MCF 10A (cell line): ENCODE measurements around the gene PAGE2B. TPM values are rescaled to one million over a fixed set of nuclear protein-coding genes. Genes with fewer than 3 reads are reported as not detected.

Experiments used
- BruUV-seq: library from RNA; stranded (reverse); fragments of 400-500 nt; replicated peaks from 2 replicates; lab custom pipeline; 2021; lab: Mats Ljungman, UMichigan
- CTCF ChIA-PET: fragments of 300-600 bp; sonication (Branson Sonifier 250); formaldehyde crosslinking; extraction: SDS; loops from one replicate; lab custom pipeline; 2021; ENCODE audit warnings: antibody characterized with exemption, inconsistent platforms; lab: Yijun Ruan, JAX
- POLR2A ChIA-PET: fragments of 300-600, 350-650 bp; sonication (Branson Sonifier 250); formaldehyde crosslinking; extraction: SDS; loops from one replicate; lab custom pipeline; 2020; ENCODE audit warnings: antibody characterized with exemption, inconsistent platforms; lab: Yijun Ruan, JAX
- DNase-seq: peaks from one replicate; pipeline ENCODE4 v3.0.0-alpha.2; 2018; ENCODE audit not compliant: unreplicated experiment
- H3K27ac Mint-ChIP-seq: one replicate; pipeline ENCODE4 v1.8.0; 2022; ENCODE audit warnings: mild to moderate bottlenecking, low read depth, mixed read lengths; ENCODE audit not compliant: unreplicated experiment
- H3K27me3 Mint-ChIP-seq: one replicate; pipeline ENCODE4 v1.8.0; 2022; ENCODE audit warnings: mixed read lengths; ENCODE audit not compliant: insufficient read depth, unreplicated experiment
- H3K36me3 Mint-ChIP-seq: one replicate; pipeline ENCODE4 v1.8.0; 2022; ENCODE audit warnings: mild to moderate bottlenecking, moderate library complexity, mixed read lengths; ENCODE audit not compliant: insufficient read depth, unreplicated experiment
- H3K4me1 Mint-ChIP-seq: one replicate; pipeline ENCODE4 v1.8.0; 2022; ENCODE audit warnings: mixed read lengths; ENCODE audit not compliant: insufficient read depth, unreplicated experiment
- H3K4me3 Mint-ChIP-seq: one replicate; pipeline ENCODE4 v1.8.0; 2022; ENCODE audit warnings: mild to moderate bottlenecking, moderate library complexity, mixed read lengths; ENCODE audit not compliant: unreplicated experiment
- H3K9me3 Mint-ChIP-seq: one replicate; pipeline ENCODE4 v1.8.0; 2022; ENCODE audit warnings: mixed read lengths; ENCODE audit not compliant: unreplicated experiment
- intact Hi-C: fragments of 100-400 bp; cut with micrococcal nuclease; formaldehyde crosslinking; loops from 2 replicates; pipeline ENCODE4 v1.14.1; 2022
- total RNA-seq: library from RNA; stranded (reverse); gene quantifications from 2 replicates; pipeline ENCODE4 v1.2.3, GENCODE V29; 2022
- TF ChIP-seq, protein P1 (sequence below): fragments of 200-600 bp; IDR thresholded peaks from one replicate; pipeline ENCODE4 v1.8.0; 2022; ENCODE audit warnings: antibody characterized with exemption, mild to moderate bottlenecking; ENCODE audit not compliant: unreplicated experiment

Gene PAGE2B
- total RNA-seq, 1 experiment from 2014 or later = not detected

DNA sequence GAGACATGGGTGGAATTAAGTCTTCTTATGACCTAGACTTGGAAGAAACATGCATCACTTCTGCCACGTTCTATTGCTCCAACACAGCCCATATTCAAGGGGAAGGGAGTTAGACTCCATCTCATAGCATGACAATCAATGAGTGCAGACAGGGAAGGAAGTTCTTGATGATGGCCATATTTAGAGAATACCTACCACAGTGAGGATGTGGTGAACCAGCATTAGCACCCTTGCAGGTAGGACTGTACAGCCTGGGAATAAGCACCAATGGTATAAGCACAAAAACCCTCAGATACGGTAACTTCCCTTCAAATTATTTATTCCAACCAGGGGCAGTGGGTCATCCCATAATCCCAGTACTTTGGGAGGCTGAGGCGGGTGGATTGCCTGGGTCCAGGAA, 43.7 kb downstream of the PAGE2B start:
- ChIA-PET POLR2A (no interaction called here), CTCF (no interaction called here)
- peaks cover 79% of the 10 kb centered on the region for H3K27me3 Mint-ChIP-seq
- TF ChIP-seq, protein P1, sequence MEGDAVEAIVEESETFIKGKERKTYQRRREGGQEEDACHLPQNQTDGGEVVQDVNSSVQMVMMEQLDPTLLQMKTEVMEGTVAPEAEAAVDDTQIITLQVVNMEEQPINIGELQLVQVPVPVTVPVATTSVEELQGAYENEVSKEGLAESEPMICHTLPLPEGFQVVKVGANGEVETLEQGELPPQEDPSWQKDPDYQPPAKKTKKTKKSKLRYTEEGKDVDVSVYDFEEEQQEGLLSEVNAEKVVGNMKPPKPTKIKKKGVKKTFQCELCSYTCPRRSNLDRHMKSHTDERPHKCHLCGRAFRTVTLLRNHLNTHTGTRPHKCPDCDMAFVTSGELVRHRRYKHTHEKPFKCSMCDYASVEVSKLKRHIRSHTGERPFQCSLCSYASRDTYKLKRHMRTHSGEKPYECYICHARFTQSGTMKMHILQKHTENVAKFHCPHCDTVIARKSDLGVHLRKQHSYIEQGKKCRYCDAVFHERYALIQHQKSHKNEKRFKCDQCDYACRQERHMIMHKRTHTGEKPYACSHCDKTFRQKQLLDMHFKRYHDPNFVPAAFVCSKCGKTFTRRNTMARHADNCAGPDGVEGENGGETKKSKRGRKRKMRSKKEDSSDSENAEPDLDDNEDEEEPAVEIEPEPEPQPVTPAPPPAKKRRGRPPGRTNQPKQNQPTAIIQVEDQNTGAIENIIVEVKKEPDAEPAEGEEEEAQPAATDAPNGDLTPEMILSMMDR = no peak
- BruUV-seq = no TSS peak
- peaks cover 6% of the 10 kb centered on the region for H3K4me1 Mint-ChIP-seq
- no peak overlapping the region for H3K4me3 Mint-ChIP-seq
- no peak for DNase-seq
- H3K36me3 Mint-ChIP-seq = no peaks in the 10 kb centered on the region
- no peak overlapping the region for H3K27ac Mint-ChIP-seq
- intact Hi-C loops = no loop called here
- no peaks in the 10 kb centered on the region for H3K9me3 Mint-ChIP-seq

DNA sequence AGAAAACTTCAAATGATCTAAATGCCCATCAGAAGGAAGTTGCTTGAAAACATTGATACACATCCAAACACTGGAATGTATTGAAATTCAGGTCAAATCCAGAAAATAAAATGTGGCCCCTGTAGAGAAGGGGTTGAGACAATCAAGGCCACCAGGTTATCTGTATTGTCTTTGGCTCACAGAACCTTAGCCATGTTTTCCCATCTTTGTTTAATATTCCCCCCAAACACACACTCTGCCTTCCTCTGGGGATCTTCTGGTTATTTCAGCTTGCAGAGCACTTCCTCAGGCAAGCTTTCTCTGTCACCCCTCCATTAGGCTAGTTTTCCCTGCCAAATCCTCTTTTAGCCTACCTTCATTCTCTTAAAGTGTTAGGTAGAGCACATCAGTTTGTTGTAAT, 44.4 kb downstream of the PAGE2B start:
- TF ChIP-seq, protein P1 = no peak
- POLR2A ChIA-PET = no interaction called here
- no peak for DNase-seq
- Mint-ChIP-seq H3K27me3 (peaks cover 84% of the 10 kb centered on the region), H3K9me3 (no peaks in the 10 kb centered on the region), H3K4me3 (no peak overlapping the region), H3K36me3 (no peaks in the 10 kb centered on the region), H3K4me1 (peaks cover 6% of the 10 kb centered on the region), H3K27ac (no peak overlapping the region)
- intact Hi-C loops = no loop called here
- CTCF ChIA-PET = interaction anchor here (1.7 kb wide), 1 partner anchor 16 kb away, joined by 8 read pairs; no protein-coding TSS in a partner anchor
- no TSS peak for BruUV-seq

GRCh38 chrX:55119712-55120111, 44.9 kb downstream of the PAGE2B start:
- TF ChIP-seq, protein P1 = no peak
- Mint-ChIP-seq H3K27me3 (peaks cover 84% of the 10 kb centered on the region), H3K27ac (no peak overlapping the region), H3K4me1 (peaks cover 6% of the 10 kb centered on the region), H3K36me3 (no peaks in the 10 kb centered on the region), H3K4me3 (no peak overlapping the region), H3K9me3 (no peaks in the 10 kb centered on the region)
- no peak for DNase-seq
- BruUV-seq = no TSS peak
- intact Hi-C loops = no loop called here
- ChIA-PET CTCF (interaction anchor here (1.7 kb wide), 1 partner anchor 15 kb away, joined by 8 read pairs; no protein-coding TSS in a partner anchor), POLR2A (no interaction called here)

DNA sequence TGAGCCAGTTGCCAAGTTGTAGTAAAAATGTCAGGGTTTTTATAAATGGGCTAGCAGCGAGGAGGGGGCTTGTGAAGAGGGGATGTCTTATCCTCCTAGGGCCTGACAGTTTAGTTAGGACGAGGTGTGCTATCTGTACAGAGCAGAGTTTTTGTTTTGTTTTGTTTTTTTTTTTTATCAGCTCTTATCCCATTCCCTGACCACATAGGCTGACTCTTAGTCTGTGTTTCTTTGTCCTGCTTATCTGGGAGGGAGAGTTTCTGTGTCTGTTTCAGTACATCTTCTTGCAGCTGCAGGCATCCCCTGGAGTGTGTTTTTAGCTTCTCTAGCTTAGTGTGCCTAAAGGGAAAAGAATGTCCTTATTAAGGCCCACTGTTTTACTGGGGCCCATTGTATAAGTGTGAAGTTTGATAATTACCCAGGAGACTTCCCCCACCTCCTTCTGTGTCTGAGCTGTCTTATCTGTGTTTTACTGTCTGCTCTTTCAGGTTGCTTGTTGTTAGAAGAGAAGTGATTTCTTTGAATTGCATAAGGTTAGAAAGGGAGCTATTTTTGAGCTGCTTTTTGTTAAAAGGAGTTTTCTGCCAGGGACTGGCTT, 46.0 kb downstream of the PAGE2B start:
- intact Hi-C loops = no loop called here
- Mint-ChIP-seq H3K4me1 (peaks cover 6% of the 10 kb centered on the region), H3K27me3 (peaks cover 82% of the 10 kb centered on the region), H3K4me3 (no peak overlapping the region), H3K36me3 (no peaks in the 10 kb centered on the region), H3K27ac (no peak overlapping the region), H3K9me3 (no peaks in the 10 kb centered on the region)
- ChIA-PET POLR2A (no interaction called here), CTCF (interaction anchor here (0.7 kb wide), 1 partner anchor 1269 kb away, joined by 3 read pairs; no protein-coding TSS in a partner anchor)
- DNase-seq = no peak
- TF ChIP-seq, protein P1 = no peak
- BruUV-seq = no TSS peak
